GM18507 (cell line): ENCODE data around the gene FAM25G.
"Not testable (repeated sequence)": the region's sequence is repeated elsewhere in the genome, so short reads cannot be mapped to it uniquely, and the experiment has no call there.

ENCODE experiments used
- DNase-seq: peaks from one replicate; pipeline ENCODE4 v3.0.0; 2011; ENCODE audit warnings: low read depth; ENCODE audit not compliant: insufficient read length; ENCODE audit errors: extremely low spot score
- FAIRE-seq: peaks from 2 replicates; lab custom pipeline; 2011; peaks lifted over from hg19 to GRCh38; lab: Jason Lieb, UNC

The FAM25G gene

GRCh38 chr10:47467957-47468356 is 23.5 kb downstream of the FAM25G start:
- not testable (repeated sequence) for FAIRE-seq

DNA sequence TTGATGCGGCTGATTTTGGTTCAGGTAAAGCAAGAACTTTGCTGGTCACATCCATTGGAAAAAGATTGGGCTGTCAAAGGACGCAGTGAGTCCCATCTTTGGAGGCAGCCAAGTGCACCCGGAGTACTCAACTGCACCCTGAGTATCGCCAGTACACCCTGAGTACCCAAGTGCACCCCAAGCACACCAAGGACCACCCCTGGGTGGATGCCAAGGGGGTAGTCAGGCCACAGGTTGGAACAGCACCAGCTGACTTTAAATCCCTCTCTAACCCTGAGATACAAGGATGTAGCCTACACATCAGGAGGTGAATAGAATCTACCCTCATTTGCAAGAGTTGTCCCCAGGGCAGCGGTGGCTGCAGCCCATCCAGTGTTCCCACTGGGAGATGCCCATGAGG is 24.0 kb downstream of the FAM25G start:
- not testable (repeated sequence) for DNase-seq, FAIRE-seq

More at GRCh38 chr10:47467957-47468356, 23.5 kb downstream of the FAM25G start:
- not testable (repeated sequence) for DNase-seq

DNA sequence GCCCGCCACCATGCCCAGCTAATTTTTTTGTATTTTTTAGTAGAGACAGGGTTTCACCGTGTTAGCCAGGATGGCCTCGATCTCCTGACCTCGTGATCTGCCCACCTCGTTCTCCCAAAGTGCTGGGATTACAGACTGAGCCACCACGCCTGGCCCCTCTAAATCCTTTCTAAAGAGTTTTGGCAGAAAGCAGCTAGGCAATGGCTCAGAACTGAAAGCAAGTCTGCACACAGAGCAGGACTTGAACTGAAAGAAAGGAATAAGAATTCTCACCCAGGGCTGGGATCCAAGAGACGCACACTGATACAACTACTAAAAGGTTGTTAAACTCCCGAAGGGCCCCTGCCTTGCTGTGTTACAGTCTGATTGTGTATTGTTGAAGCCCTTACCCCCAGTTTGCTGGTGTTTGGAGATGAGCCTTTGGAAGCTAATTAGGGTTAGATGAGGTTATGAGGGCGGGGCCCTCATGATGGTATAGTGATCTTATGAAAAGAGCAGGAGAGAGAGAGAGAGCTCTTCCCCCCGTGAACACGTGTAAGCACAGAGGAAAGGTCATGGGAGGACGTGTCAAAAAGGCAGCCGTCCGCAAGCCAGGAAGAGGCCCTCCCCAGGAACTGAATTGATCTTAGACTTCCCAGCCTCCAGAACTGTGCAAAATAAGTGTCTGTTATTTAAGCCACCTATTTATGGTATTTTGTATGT is 26.1 kb downstream of the FAM25G start:
- DNase-seq, FAIRE-seq: not testable (repeated sequence)

GRCh38 chr10:47462577-47463358 is 28.7 kb downstream of the FAM25G start:
- FAIRE-seq, DNase-seq: not testable (repeated sequence)

DNA sequence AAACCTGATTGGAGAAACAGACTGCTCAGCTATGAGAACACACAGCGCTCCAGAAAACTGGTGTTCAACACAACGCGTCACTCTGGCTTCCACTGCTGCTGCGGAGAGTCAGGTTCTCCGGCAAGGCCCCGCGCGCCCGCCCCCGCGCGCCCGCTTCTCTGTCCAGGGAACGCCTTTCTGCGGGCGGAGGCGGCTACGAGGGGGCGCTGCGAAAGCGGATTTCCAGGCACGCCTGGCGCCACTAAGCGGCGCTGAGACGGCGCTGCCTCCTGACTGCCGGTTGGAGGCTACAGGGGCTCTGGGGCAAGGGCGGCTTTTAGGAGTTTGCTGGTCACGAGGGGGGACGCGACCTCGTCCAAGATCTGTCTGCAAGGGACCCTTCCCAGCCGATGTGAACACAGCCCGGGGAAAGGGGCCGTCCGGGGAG is 30.2 kb downstream of the FAM25G start:
- FAIRE-seq, DNase-seq: not testable (repeated sequence)

DNA sequence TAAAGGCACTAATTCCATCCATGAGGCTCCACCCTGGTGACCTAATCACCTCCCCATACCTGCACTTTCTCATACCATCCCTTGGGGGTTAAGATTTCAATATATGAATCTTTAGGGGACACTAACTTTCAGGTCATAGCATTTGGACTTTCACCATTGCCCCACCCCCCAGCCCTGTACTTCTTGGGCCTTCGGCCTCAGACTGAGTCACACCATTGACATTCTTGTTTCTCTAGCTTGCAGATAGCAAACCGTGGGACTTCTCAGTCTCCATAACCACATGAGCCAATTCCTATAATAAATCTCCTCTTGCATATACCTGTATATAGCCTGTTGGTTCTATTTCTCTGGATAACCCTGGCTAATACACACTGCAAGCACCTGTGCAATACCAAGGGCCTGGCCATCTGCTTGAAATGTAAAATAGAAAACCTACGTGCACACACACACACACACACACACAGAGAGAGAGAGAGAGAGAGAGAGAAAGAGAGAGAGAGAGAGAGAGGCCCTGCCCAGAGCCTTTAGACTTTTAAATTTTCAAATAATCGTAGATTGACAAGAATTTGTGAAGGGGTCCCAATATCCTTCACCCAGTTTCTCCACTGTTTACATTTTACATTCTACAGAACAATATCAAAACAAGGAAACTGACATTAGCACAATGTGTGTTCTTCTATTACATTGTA is 32.9 kb downstream of the FAM25G start:
- DNase-seq, result no peak
- no peak for FAIRE-seq

GRCh38 chr10:47457826-47458225 is 33.7 kb downstream of the FAM25G start:
- no peak for FAIRE-seq
- no peak for DNase-seq

- DNase-seq (no peak), FAIRE-seq (no peak)
These were observed 34.0 kb downstream of the FAM25G start for GRCh38 chr10:47457528-47457820.

- DNase-seq (no peak), FAIRE-seq (no peak)
These were observed 34.5 kb downstream of the FAM25G start for GRCh38 chr10:47456794-47457527.

DNA sequence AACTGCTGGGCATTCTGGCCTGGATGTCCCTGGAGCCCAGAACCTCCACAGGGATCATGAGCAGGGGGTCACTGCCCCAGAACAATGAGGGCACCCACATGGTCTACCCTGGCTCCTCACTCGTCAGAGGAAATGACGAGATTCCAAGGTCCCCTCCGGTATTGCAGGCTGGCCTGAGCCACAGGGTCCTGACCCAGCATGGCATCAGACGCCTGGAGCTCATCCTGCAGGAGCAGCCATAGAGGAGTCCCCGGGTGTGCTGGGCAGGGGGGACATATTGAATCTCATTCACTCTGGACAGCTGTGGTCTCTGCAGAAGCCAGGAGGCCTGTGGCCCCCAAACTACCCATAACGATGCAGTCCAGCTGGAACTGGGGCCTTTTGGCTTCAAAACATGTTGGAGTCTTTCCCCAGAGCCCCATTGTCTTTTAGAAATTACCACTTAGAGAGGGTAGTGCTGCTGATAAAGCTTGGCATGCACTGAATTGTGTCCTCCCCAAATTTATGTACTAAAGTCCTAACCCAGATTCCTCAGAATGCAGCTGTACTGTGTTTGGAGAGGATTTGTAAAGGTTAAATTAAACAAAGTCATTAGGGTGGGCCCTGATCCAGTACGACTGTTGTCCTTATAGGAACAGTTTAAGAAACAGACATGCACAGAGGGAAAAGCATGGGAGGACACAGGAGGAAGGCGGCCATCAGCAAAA is 35.3 kb downstream of the FAM25G start:
- DNase-seq (no peak), FAIRE-seq (no peak)

- DNase-seq, FAIRE-seq: not testable (repeated sequence)
These were observed 36.0 kb downstream of the FAM25G start for GRCh38 chr10:47455350-47456078.

- no peak for DNase-seq
- no peak for FAIRE-seq
These were observed 36.8 kb downstream of the FAM25G start for GRCh38 chr10:47454780-47455058.

- FAIRE-seq (no peak), DNase-seq (no peak)
These were observed 37.3 kb downstream of the FAM25G start for GRCh38 chr10:47454008-47454779.

DNA sequence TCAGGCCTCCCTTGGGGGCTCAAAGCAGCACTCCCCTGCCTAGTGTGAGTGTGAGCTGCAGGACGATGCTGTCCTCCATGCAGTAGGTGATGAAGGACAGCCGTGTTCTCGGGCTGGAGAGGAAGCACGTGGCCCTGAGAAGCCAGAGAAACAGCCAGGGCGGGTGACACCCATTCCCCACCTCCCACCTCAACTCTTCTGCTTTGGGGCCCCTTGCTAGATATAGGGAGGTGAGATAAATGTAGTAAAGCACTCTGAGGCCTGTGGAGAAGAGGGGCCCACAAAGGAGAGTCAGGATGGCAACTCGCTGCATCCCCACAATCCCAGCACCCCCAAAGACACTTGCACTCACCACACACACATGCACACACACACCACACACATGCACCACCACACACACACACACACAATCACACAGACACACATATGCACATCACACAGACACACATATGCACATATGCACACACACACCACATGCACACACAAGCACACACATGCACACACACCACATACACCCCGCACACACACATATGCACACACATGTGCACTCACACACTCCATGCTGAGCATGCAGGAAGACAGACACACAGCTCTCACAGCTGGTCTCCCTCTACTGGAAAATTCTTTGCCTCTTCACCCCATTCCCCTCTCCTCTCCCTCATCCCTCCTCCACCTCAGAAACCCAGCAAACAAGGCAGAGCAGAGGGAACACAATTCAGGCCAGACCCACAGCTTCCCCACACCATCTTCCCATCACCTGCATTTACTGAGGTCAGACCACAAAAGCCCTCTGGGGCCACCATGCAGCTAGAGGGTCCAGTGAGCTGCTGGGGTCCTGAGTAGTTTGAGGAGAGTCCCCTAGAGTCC is 38.1 kb downstream of the FAM25G start:
- FAIRE-seq (no peak), DNase-seq (no peak)

DNA sequence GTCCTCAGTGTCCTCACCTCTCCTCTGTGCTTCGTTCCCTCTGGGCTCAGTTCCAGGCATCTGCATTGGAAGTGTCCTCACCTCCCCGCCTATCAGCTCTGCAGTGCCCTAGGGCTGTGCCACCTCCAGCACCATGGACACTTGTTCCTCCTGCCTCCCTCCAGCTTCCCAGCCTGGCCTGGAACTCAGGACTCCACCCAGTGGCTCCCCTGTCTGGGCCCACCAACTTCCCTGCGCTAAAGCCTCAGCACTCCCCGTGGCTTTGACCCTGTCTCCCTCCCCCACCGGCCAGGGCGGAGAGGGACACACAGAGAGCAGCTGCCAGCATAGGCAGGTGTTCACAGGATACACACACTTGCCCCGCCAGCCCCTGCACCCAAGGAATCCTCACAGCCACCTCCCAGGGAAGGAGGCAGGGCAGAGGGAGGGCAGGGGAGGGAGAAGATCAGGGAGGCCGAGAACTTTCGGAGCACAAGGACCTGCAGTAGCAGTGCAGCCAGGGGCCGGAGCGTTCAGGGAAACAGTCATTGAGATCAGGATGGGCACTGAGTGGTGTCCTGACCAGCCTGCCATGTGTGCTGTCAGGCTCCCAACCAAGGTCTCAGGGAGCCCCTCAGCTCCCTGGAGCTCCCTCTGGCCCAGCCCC is 38.9 kb downstream of the FAM25G start:
- no peak for DNase-seq
- FAIRE-seq, result no peak

- DNase-seq, result no peak
- no peak for FAIRE-seq
These were observed 39.5 kb downstream of the FAM25G start for GRCh38 chr10:47451998-47452494.
